Measurements from ENCODE around the gene PKLR. TPM values are rescaled to one million over a fixed set of nuclear protein-coding genes. Genes with fewer than 3 reads are reported as not detected.
A peak's percentile ranks its signal among the peaks of the same experiment; 100 is the strongest.

PKLR gene
- polyA plus RNA-seq, 1 experiment: not detected

- POLR2A ChIA-PET: interaction anchor here (0.6 to 1.9 kb wide), 6 partner anchors 18 to 50 kb away, joined by 3 to 11 read pairs (median 5); partner anchors contain the start of genes CLK2, SCAMP3 and THBS3
- peak overlapping the region; percentile 86 for H3K27ac ChIP-seq (ENCODE audit: low read depth, low read length)
- DNase-seq (ENCODE audit: low read depth, low spot score): peak; percentile 99
- TF ChIP-seq CTCF (IDR thresholded peaks at IDR 0.05; ENCODE audit: low read depth, low read length): peak; percentile 35; the same call in 1 of the 2 replicates
- H3K4me3 ChIP-seq (ENCODE audit: low read depth, low read length): peak overlapping the region; percentile 72
- no peaks in the 10 kb centered on the region for H3K27me3 ChIP-seq (ENCODE audit: control insufficient read depth, insufficient read depth, low read length)
- CTCF ChIA-PET: interaction anchor here (0.7 to 1.4 kb wide), 5 partner anchors 12 to 72 kb away, joined by 3 to 4 read pairs (median 3); partner anchors contain the start of gene KRTCAP2
- no peaks in the 10 kb centered on the region for H3K9me3 ChIP-seq (ENCODE audit: control insufficient read depth, insufficient read depth, low read length)
Observed at GRCh38 chr1:155244368-155245162, 56.7 kb downstream of the PKLR start.

- H3K27ac ChIP-seq (ENCODE audit: low read depth, low read length): no peak overlapping the region
- ChIA-PET CTCF (interaction anchor here (1.2 to 1.5 kb wide), 2 partner anchors 8 to 11 kb away, joined by 3 to 10 read pairs; no protein-coding TSS in a partner anchor), POLR2A (interaction anchor here (1.2 to 1.6 kb wide), 2 partner anchors 18 to 81 kb away, joined by 3 to 8 read pairs; no protein-coding TSS in a partner anchor)
- TF ChIP-seq CTCF (IDR thresholded peaks at IDR 0.05; ENCODE audit: low read depth, low read length): no peak
- no peaks in the 10 kb centered on the region for H3K27me3 ChIP-seq (ENCODE audit: control insufficient read depth, insufficient read depth, low read length)
- no peaks in the 10 kb centered on the region for H3K9me3 ChIP-seq (ENCODE audit: control insufficient read depth, insufficient read depth, low read length)
- no peak for DNase-seq (ENCODE audit: low read depth, low spot score)
- H3K4me3 ChIP-seq (ENCODE audit: low read depth, low read length): peak overlapping the region; percentile 72
Observed at GRCh38 chr1:155242805-155243358, 58.4 kb downstream of the PKLR start.

GRCh38 chr1:155241841-155242264, 59.4 kb downstream of the PKLR start:
- H3K9me3 ChIP-seq (ENCODE audit: control insufficient read depth, insufficient read depth, low read length): no peaks in the 10 kb centered on the region
- no peak overlapping the region for H3K27ac ChIP-seq (ENCODE audit: low read depth, low read length)
- ChIA-PET CTCF (interaction anchor here (0.5 to 1.9 kb wide), 5 partner anchors 9 to 156 kb away, joined by 3 to 10 read pairs (median 4); partner anchors contain the start of gene KRTCAP2), POLR2A (interaction anchor here (2.0 kb wide), 1 partner anchor 48 kb away, joined by 5 read pairs; no protein-coding TSS in a partner anchor)
- H3K4me3 ChIP-seq (ENCODE audit: low read depth, low read length): no peak overlapping the region
- H3K27me3 ChIP-seq (ENCODE audit: control insufficient read depth, insufficient read depth, low read length): no peaks in the 10 kb centered on the region
- no peak for DNase-seq (ENCODE audit: low read depth, low spot score)
- no peak for TF ChIP-seq CTCF (IDR thresholded peaks at IDR 0.05; ENCODE audit: low read depth, low read length)

- POLR2A ChIA-PET: interaction anchor here (1.1 to 2.0 kb wide), 2 partner anchors 33 to 47 kb away, joined by 5 read pairs; partner anchors contain the start of genes MTX1 and THBS3
- TF ChIP-seq CTCF (IDR thresholded peaks at IDR 0.05; ENCODE audit: low read depth, low read length): no peak
- Histone ChIP-seq H3K9me3 (ENCODE audit: control insufficient read depth, insufficient read depth, low read length) (no peaks in the 10 kb centered on the region), H3K27ac (ENCODE audit: low read depth, low read length) (no peak overlapping the region), H3K27me3 (ENCODE audit: control insufficient read depth, insufficient read depth, low read length) (no peaks in the 10 kb centered on the region), H3K4me3 (ENCODE audit: low read depth, low read length) (peak overlapping the region; percentile 61)
- peak; percentile 59 for DNase-seq (ENCODE audit: low read depth, low spot score)
- CTCF ChIA-PET: interaction anchor here (1.0 to 2.0 kb wide), 5 partner anchors 10 to 156 kb away, joined by 4 to 10 read pairs (median 4); partner anchors contain the start of gene KRTCAP2
Observed at GRCh38 chr1:155241069-155241679, 60.1 kb downstream of the PKLR start.

Other genes with a start within 250 kb of the PKLR start
- 10.1 and 12.9 TPM in 2 replicates for gene EFNA4, start 237.7 kb downstream of the PKLR start, polyA plus RNA-seq (2011; rRNA removed)
- gene EFNA3, start 222.6 kb downstream of the PKLR start, polyA plus RNA-seq (2011; rRNA removed): 0.51 and 0.56 TPM in 2 replicates
- gene EFNA1, start 173.6 kb downstream of the PKLR start, polyA plus RNA-seq (2011; rRNA removed): 1.1 and 1.4 TPM in 2 replicates
- gene SLC50A1, start 165.6 kb downstream of the PKLR start, polyA plus RNA-seq (2011; rRNA removed): 29.5 and 31.4 TPM in 2 replicates
- gene DPM3, start 160.9 kb downstream of the PKLR start, polyA plus RNA-seq (2011; rRNA removed): 16.8 and 35.6 TPM in 2 replicates
- gene KRTCAP2, start 128.1 kb downstream of the PKLR start, polyA plus RNA-seq (2011; rRNA removed): 102 and 131 TPM in 2 replicates
- gene TRIM46, start 127.6 kb downstream of the PKLR start, polyA plus RNA-seq (2011; rRNA removed): 2.9 and 3.8 TPM in 2 replicates
- gene THBS3, start 93.5 kb downstream of the PKLR start, polyA plus RNA-seq (2011; rRNA removed): 32.5 and 34.6 TPM in 2 replicates
- 44.6 and 62.3 TPM in 2 replicates for gene MTX1, start 92.7 kb downstream of the PKLR start, polyA plus RNA-seq (2011; rRNA removed)
- 10.2 and 12.3 TPM in 2 replicates for gene ENTREP3, start 46.0 kb downstream of the PKLR start, polyA plus RNA-seq (2011; rRNA removed)
- gene SCAMP3, start 39.1 kb downstream of the PKLR start, polyA plus RNA-seq (2011; rRNA removed): 104 and 115 TPM in 2 replicates
- 40.5 and 42.6 TPM in 2 replicates for gene CLK2, start 27.9 kb downstream of the PKLR start, polyA plus RNA-seq (2011; rRNA removed)
- gene HCN3, start 24.0 kb downstream of the PKLR start, polyA plus RNA-seq (2011; rRNA removed): 1.5 and 1.7 TPM in 2 replicates
- 140 and 146 TPM in 2 replicates for gene FDPS, start 7.4 kb upstream of the PKLR start, polyA plus RNA-seq (2011; rRNA removed)
- 20.9 and 22.4 TPM in 2 replicates for gene RUSC1, start 19.5 kb upstream of the PKLR start, polyA plus RNA-seq (2011; rRNA removed)